GM21576 (cell line): ENCODE results near the gene ITIH4.

ENCODE experiments used
- ATAC-seq: cut with Tn5 transposase; IDR thresholded peaks from one replicate; pipeline ENCODE4 v1.9.1; 2021; ENCODE audit warnings: mild to moderate bottlenecking, moderate library complexity; ENCODE audit not compliant: unreplicated experiment

ITIH4 gene

GRCh38 chr3:52830535-52831258, at the start of gene ITIH4:
ITIH4 (minus strand) TSS chr3:52830672; CDS start chr3:52830642, 30 bp downstream.
- ATAC-seq, result no peak

GRCh38 chr3:52880047-52880446, 49.6 kb upstream of the ITIH4 start:
- ATAC-seq, result no peak

GRCh38 chr3:52879581-52879980, 49.1 kb upstream of the ITIH4 start:
- no peak for ATAC-seq

GRCh38 chr3:52879090-52879489, 48.6 kb upstream of the ITIH4 start:
- no peak for ATAC-seq

GRCh38 chr3:52877085-52877484, 46.6 kb upstream of the ITIH4 start:
- ATAC-seq, result no peak

GRCh38 chr3:52874864-52875587, 44.6 kb upstream of the ITIH4 start:
- no peak for ATAC-seq

GRCh38 chr3:52874160-52874701, 43.8 kb upstream of the ITIH4 start:
- ATAC-seq, result no peak

- ATAC-seq, result no peak
Measured at GRCh38 chr3:52873433-52874159, 43.1 kb upstream of the ITIH4 start.

- ATAC-seq, result no peak
Measured at GRCh38 chr3:52872245-52872644, 41.8 kb upstream of the ITIH4 start.

- ATAC-seq, result no peak
Measured at GRCh38 chr3:52871761-52872160, 41.3 kb upstream of the ITIH4 start.

GRCh38 chr3:52870471-52870870, 40.0 kb upstream of the ITIH4 start:
- no peak for ATAC-seq

GRCh38 chr3:52866427-52866826, 36.0 kb upstream of the ITIH4 start:
- ATAC-seq, result no peak

- ATAC-seq, result no peak
Measured at GRCh38 chr3:52865994-52866393, 35.5 kb upstream of the ITIH4 start.

GRCh38 chr3:52860424-52860768, 29.9 kb upstream of the ITIH4 start:
- ATAC-seq, result no peak

GRCh38 chr3:52859686-52860423, 29.4 kb upstream of the ITIH4 start:
- no peak for ATAC-seq

- no peak for ATAC-seq
Measured at GRCh38 chr3:52857864-52858263, 27.4 kb upstream of the ITIH4 start.

GRCh38 chr3:52857133-52857532, 26.7 kb upstream of the ITIH4 start:
- ATAC-seq, result no peak

- no peak for ATAC-seq
Measured at GRCh38 chr3:52856666-52857065, 26.2 kb upstream of the ITIH4 start.

- no peak for ATAC-seq
Measured at GRCh38 chr3:52854013-52854412, 23.5 kb upstream of the ITIH4 start.

- no peak for ATAC-seq
Measured at GRCh38 chr3:52852419-52852818, 21.9 kb upstream of the ITIH4 start.

- no peak for ATAC-seq
Measured at GRCh38 chr3:52851348-52851747, 20.9 kb upstream of the ITIH4 start.
